ENCODE data around the gene FNDC10.

GRCh38 chr1:1623631-1624442 lies 23.9 kb upstream of the FNDC10 start:
- TF ChIP-seq CTCF (IDR thresholded peaks at IDR 0.05): no peak
- TF ChIP-seq POLR2A (IDR thresholded peaks at IDR 0.05): no peak
